Stimulated activated effector memory CD8-positive, alpha-beta T cell treated with anti-CD3 and anti-CD28 coated beads, Interleukin-12 subunit alpha, Interleukin-12 subunit beta, amount 100 ng/mL, for 72 hours (primary cell): ENCODE data around the gene GTF3C1.

Source experiments
- ATAC-seq: fragments of 150-1000 bp; cut with Tn5 transposase; 2 replicates; pipeline ENCODE4 v1.10.0; 2021
- DNase-seq, 2 donors: peaks; one replicate each; pipeline ENCODE4 v3.0.0; 2021 to 2022; ENCODE audit warnings: low spot score in 2 of 2
- H3K27ac Mint-ChIP-seq: one replicate; pipeline ENCODE4 v1.8.0; 2022; ENCODE audit warnings: mild to moderate bottlenecking, mixed read lengths
- H3K36me3 Mint-ChIP-seq: one replicate; pipeline ENCODE4 v1.8.0; 2022; ENCODE audit warnings: mild to moderate bottlenecking, mixed read lengths
- H3K4me1 Mint-ChIP-seq: one replicate; pipeline ENCODE4 v1.8.0; 2022; ENCODE audit warnings: mixed read lengths
- H3K4me3 Mint-ChIP-seq: one replicate; pipeline ENCODE4 v1.8.0; 2022; ENCODE audit warnings: mild to moderate bottlenecking, mixed read lengths
- H3K9me3 Mint-ChIP-seq: one replicate; pipeline ENCODE4 v1.8.0; 2022; ENCODE audit warnings: mixed read lengths

Gene GTF3C1, protein sequence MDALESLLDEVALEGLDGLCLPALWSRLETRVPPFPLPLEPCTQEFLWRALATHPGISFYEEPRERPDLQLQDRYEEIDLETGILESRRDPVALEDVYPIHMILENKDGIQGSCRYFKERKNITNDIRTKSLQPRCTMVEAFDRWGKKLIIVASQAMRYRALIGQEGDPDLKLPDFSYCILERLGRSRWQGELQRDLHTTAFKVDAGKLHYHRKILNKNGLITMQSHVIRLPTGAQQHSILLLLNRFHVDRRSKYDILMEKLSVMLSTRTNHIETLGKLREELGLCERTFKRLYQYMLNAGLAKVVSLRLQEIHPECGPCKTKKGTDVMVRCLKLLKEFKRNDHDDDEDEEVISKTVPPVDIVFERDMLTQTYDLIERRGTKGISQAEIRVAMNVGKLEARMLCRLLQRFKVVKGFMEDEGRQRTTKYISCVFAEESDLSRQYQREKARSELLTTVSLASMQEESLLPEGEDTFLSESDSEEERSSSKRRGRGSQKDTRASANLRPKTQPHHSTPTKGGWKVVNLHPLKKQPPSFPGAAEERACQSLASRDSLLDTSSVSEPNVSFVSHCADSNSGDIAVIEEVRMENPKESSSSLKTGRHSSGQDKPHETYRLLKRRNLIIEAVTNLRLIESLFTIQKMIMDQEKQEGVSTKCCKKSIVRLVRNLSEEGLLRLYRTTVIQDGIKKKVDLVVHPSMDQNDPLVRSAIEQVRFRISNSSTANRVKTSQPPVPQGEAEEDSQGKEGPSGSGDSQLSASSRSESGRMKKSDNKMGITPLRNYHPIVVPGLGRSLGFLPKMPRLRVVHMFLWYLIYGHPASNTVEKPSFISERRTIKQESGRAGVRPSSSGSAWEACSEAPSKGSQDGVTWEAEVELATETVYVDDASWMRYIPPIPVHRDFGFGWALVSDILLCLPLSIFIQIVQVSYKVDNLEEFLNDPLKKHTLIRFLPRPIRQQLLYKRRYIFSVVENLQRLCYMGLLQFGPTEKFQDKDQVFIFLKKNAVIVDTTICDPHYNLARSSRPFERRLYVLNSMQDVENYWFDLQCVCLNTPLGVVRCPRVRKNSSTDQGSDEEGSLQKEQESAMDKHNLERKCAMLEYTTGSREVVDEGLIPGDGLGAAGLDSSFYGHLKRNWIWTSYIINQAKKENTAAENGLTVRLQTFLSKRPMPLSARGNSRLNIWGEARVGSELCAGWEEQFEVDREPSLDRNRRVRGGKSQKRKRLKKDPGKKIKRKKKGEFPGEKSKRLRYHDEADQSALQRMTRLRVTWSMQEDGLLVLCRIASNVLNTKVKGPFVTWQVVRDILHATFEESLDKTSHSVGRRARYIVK (N-terminal part only)

DNA sequence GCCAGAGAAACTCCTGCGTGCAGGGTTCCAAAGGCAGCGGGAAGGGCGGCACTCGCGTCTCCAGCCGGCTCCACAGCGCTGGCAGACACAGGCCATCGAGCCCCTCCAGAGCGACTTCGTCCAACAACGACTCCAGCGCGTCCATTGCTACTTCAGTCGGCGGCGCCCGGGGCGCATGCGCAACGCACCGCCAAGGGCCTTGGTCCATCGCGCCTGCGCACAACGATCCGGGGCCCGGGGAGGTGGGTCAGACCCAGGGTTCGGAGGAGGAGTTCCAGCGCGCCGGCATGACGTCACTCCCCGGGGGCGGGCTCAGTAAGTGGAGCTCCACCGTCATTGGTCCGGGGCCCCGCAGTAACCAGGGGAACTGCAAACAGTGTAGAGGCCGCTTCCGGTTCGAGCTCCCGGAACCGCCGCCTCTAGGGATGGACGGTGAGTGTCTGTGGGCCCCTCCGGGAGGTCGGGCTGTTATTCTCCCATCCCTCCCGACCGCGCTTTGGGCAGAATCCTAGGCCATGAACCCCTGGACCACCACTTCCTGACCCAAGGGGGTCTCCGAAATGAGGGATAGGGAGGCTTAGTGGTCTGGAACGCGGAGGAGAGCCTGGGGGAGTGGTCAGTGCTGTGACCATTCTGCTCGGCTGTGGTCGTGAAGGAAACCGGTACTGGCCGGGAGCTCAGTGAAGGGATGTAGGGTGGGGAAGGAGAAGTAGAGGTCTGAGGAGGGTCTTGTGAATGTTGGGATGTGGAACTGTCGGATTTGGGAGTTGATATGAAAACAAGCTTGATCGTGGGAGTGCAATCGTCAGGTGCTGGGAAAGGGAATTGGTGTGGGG lies at the start of gene GTF3C1, which contains the start of gene KATNIP:
GTF3C1 (minus strand) TSS at position 168 of the 836 bp plus-strand sequence; CDS start at position 145, 23 bp downstream.
KATNIP (plus strand) TSS at position 399 of the 836 bp plus-strand sequence; CDS start at position 426, 27 bp downstream.
- H3K27ac Mint-ChIP-seq, result peak within 1 kb of the TSS; percentile 100
- peaks cover 50% of the 10 kb centered on the region for H3K4me1 Mint-ChIP-seq

DNA sequence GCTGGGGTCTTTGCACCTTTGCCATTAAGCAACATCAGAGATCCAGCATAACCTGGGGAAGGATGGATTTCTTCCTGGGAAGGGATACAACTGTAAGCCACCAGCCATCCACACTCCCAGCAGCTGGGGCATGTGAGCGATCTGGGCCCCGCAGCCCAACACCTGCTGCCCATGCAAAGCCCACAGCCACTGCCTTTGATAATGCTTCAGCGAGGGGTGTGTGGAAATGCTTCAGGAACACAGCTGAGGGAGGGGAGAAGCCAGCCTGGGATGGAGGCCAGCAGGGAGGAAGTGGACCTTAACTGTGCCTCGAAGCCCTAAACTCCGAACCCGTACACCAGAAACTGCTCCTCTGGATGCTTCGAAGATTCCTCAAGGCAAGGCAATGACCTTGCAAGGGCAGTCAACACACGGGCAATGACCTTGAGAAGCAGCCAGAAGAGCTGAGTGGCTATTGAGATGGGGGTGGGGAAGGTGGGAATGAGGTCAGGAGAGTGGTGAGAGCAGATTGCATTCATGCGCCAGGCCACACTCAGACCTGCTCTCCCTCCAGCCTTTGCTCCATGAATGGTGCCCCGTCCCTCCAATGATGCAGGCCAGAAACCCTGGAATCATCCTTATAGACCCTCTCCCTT lies 49.3 kb upstream of the GTF3C1 start:
- no peak for DNase-seq
- Mint-ChIP-seq H3K4me3 (no peak overlapping the region), H3K27ac (no peak overlapping the region), H3K36me3 (no peaks in the 10 kb centered on the region), H3K9me3 (no peaks in the 10 kb centered on the region), H3K4me1 (no peaks in the 10 kb centered on the region)
- no peak for ATAC-seq

More for the DNA sequence above, at the start of gene GTF3C1, which contains the start of gene KATNIP:
- peak within 1 kb of the TSS; percentile 98 for H3K4me3 Mint-ChIP-seq
- peaks cover 20% of the 10 kb centered on the region for H3K36me3 Mint-ChIP-seq
- H3K9me3 Mint-ChIP-seq, result no peaks in the 10 kb centered on the region
- DNase-seq (peak; percentile 100), ATAC-seq (peak; percentile 97)

DNA sequence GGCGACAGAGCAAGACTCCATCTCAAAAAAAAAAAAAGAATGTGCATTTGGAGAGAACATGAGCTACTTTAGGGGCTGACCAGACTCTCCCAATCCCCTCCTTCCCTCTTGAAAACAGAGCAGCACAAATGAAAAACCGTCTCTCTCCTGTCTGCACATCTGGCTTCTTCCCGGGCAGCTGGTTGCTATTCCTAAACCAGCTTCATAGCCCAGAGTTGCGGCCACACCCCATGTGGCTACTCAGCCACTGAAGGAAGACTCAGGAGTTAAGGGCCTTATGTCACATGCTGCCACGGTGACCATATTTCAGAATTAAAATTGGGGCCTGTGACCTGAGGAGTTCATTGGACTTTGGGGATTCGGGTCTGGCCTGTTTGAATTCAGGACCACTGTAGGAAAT lies 48.5 kb upstream of the GTF3C1 start:
- H3K4me3 Mint-ChIP-seq, result no peak overlapping the region
- no peak overlapping the region for H3K27ac Mint-ChIP-seq
- H3K4me1 Mint-ChIP-seq, result no peaks in the 10 kb centered on the region
- H3K9me3 Mint-ChIP-seq, result no peaks in the 10 kb centered on the region
- H3K36me3 Mint-ChIP-seq, result no peaks in the 10 kb centered on the region
- ATAC-seq (no peak), DNase-seq (no peak)

GRCh38 chr16:27597361-27597760 lies 47.6 kb upstream of the GTF3C1 start:
- no peaks in the 10 kb centered on the region for H3K9me3 Mint-ChIP-seq
- DNase-seq (no peak), ATAC-seq (no peak)
- no peaks in the 10 kb centered on the region for H3K4me1 Mint-ChIP-seq
- no peaks in the 10 kb centered on the region for H3K36me3 Mint-ChIP-seq
- no peak overlapping the region for H3K4me3 Mint-ChIP-seq
- no peak overlapping the region for H3K27ac Mint-ChIP-seq

DNA sequence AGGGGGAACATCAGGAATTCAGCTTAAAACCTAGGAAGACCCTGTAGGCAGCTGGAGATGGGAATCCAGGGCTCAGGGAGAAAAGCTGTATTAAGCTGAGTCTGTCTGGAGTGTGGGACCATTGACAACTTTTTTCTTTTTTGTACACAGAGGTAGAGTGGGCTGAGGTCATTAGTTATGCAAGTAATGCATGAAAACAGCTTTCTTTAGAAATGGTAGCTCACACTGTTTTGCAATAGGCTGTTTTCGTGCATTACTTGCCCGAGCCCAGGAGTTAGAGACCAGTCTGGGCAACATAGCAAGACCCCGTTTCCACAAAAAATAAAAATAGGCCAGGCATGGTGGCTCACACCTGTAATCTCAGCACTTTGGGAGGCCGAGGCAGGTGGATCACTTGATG lies 46.7 kb upstream of the GTF3C1 start:
- H3K4me3 Mint-ChIP-seq, result no peak overlapping the region
- H3K4me1 Mint-ChIP-seq, result no peaks in the 10 kb centered on the region
- no peak for ATAC-seq
- no peaks in the 10 kb centered on the region for H3K36me3 Mint-ChIP-seq
- DNase-seq, result no peak
- no peaks in the 10 kb centered on the region for H3K9me3 Mint-ChIP-seq
- peak overlapping the region; percentile 39 for H3K27ac Mint-ChIP-seq

GRCh38 chr16:27595993-27596392 lies 46.3 kb upstream of the GTF3C1 start:
- no peaks in the 10 kb centered on the region for H3K36me3 Mint-ChIP-seq
- ATAC-seq (no peak), DNase-seq (no peak)
- no peak overlapping the region for H3K4me3 Mint-ChIP-seq
- H3K4me1 Mint-ChIP-seq, result no peaks in the 10 kb centered on the region
- peak overlapping the region; percentile 39 for H3K27ac Mint-ChIP-seq
- no peaks in the 10 kb centered on the region for H3K9me3 Mint-ChIP-seq

GRCh38 chr16:27595475-27595874 lies 45.8 kb upstream of the GTF3C1 start:
- H3K27ac Mint-ChIP-seq, result peak overlapping the region; percentile 39
- H3K9me3 Mint-ChIP-seq, result no peaks in the 10 kb centered on the region
- H3K36me3 Mint-ChIP-seq, result no peaks in the 10 kb centered on the region

DNA sequence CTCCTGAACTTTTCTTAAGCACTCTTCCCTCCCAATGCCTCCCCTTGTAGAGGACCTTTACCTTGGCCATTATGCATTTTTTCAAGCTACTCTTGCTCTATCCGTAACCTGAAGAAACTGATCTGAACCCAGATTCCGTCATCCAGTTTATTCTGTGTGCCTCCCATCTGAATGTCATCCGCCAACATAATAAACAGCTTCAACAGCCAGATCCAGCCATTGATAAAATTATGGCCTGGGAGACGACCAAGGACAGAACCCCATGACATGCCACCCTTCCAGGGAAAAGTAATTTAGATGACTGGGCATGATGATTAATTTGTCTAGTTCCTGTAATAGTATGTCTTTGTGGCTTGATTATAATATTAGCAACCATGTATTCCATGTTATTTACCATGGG lies 42.1 kb upstream of the GTF3C1 start:
- Mint-ChIP-seq H3K4me3 (no peak overlapping the region), H3K36me3 (peaks cover 6% of the 10 kb centered on the region), H3K9me3 (no peaks in the 10 kb centered on the region), H3K4me1 (no peaks in the 10 kb centered on the region), H3K27ac (no peak overlapping the region)
- ATAC-seq (no peak), DNase-seq (no peak)

More at GRCh38 chr16:27595475-27595874, 45.8 kb upstream of the GTF3C1 start:
- H3K4me3 Mint-ChIP-seq, result no peak overlapping the region
- H3K4me1 Mint-ChIP-seq, result no peaks in the 10 kb centered on the region
- ATAC-seq (no peak), DNase-seq (no peak)

GRCh38 chr16:27588057-27588456 lies 38.3 kb upstream of the GTF3C1 start:
- H3K36me3 Mint-ChIP-seq, result peaks cover 6% of the 10 kb centered on the region
- ATAC-seq (no peak), DNase-seq (no peak)
- no peak overlapping the region for H3K27ac Mint-ChIP-seq
- H3K4me3 Mint-ChIP-seq, result no peak overlapping the region
- H3K9me3 Mint-ChIP-seq, result no peaks in the 10 kb centered on the region
- no peaks in the 10 kb centered on the region for H3K4me1 Mint-ChIP-seq

GRCh38 chr16:27586711-27587110 lies 37.0 kb upstream of the GTF3C1 start:
- ATAC-seq (no peak), DNase-seq (no peak)
- Mint-ChIP-seq H3K4me1 (no peaks in the 10 kb centered on the region), H3K4me3 (no peak overlapping the region), H3K9me3 (no peaks in the 10 kb centered on the region), H3K36me3 (peaks cover 6% of the 10 kb centered on the region), H3K27ac (no peak overlapping the region)

GRCh38 chr16:27585200-27585599 lies 35.5 kb upstream of the GTF3C1 start:
- no peak overlapping the region for H3K27ac Mint-ChIP-seq
- ATAC-seq, result no peak
- no peaks in the 10 kb centered on the region for H3K4me1 Mint-ChIP-seq
- H3K9me3 Mint-ChIP-seq, result no peaks in the 10 kb centered on the region
- no peak for DNase-seq
- no peak overlapping the region for H3K4me3 Mint-ChIP-seq
- peaks cover 6% of the 10 kb centered on the region for H3K36me3 Mint-ChIP-seq

GRCh38 chr16:27583634-27584033 lies 33.9 kb upstream of the GTF3C1 start:
- Mint-ChIP-seq H3K9me3 (no peaks in the 10 kb centered on the region), H3K27ac (no peak overlapping the region), H3K4me1 (peaks cover 7% of the 10 kb centered on the region), H3K4me3 (no peak overlapping the region), H3K36me3 (peaks cover 6% of the 10 kb centered on the region)
- DNase-seq, result no peak
- ATAC-seq, result no peak

- Mint-ChIP-seq H3K4me3 (no peak overlapping the region), H3K4me1 (peaks cover 13% of the 10 kb centered on the region), H3K36me3 (peaks cover 4% of the 10 kb centered on the region), H3K27ac (no peak overlapping the region), H3K9me3 (no peaks in the 10 kb centered on the region)
- no peak for DNase-seq
- no peak for ATAC-seq
Observed at GRCh38 chr16:27582883-27583282, 33.2 kb upstream of the GTF3C1 start.
